ENCODE results near the gene DACH1.

DACH1 gene

GRCh38 chr13:71828117-71828516 lies 38.9 kb downstream of the DACH1 start:
- FAIRE-seq, result no peak

GRCh38 chr13:71827241-71827640 lies 39.8 kb downstream of the DACH1 start:
- no peak for FAIRE-seq

GRCh38 chr13:71820699-71821098 lies 46.3 kb downstream of the DACH1 start:
- FAIRE-seq, result no peak

- no peak for FAIRE-seq
Observed at GRCh38 chr13:71817335-71817734, 49.7 kb downstream of the DACH1 start.

GRCh38 chr13:71814806-71815360 lies 52.1 kb downstream of the DACH1 start:
- FAIRE-seq, result no peak

- FAIRE-seq, result no peak
Observed at GRCh38 chr13:71813187-71813586, 53.8 kb downstream of the DACH1 start.

GRCh38 chr13:71811344-71811743 lies 55.7 kb downstream of the DACH1 start:
- no peak for FAIRE-seq

- FAIRE-seq, result no peak
Observed at GRCh38 chr13:71808708-71809107, 58.3 kb downstream of the DACH1 start.

- FAIRE-seq, result no peak
Observed at GRCh38 chr13:71806886-71807285, 60.1 kb downstream of the DACH1 start.

- no peak for FAIRE-seq
Observed at GRCh38 chr13:71803066-71803465, 63.9 kb downstream of the DACH1 start.

GRCh38 chr13:71801781-71802180 lies 65.2 kb downstream of the DACH1 start:
- FAIRE-seq, result no peak

- FAIRE-seq, result no peak
Observed at GRCh38 chr13:71801165-71801760, 65.7 kb downstream of the DACH1 start.

- no peak for FAIRE-seq
Observed at GRCh38 chr13:71799324-71799723, 67.7 kb downstream of the DACH1 start.

GRCh38 chr13:71798707-71799106 lies 68.3 kb downstream of the DACH1 start:
- FAIRE-seq, result no peak

- no peak for FAIRE-seq
Observed at GRCh38 chr13:71797517-71797916, 69.5 kb downstream of the DACH1 start.

GRCh38 chr13:71789693-71790329 lies 77.2 kb downstream of the DACH1 start:
- no peak for FAIRE-seq

- FAIRE-seq, result no peak
Observed at GRCh38 chr13:71789037-71789436, 78.0 kb downstream of the DACH1 start.

GRCh38 chr13:71787414-71787813 lies 79.6 kb downstream of the DACH1 start:
- FAIRE-seq, result no peak

- FAIRE-seq, result no peak
Observed at GRCh38 chr13:71786875-71787274, 80.1 kb downstream of the DACH1 start.

- no peak for FAIRE-seq
Observed at GRCh38 chr13:71785361-71785760, 81.6 kb downstream of the DACH1 start.

- no peak for FAIRE-seq
Observed at GRCh38 chr13:71780546-71780945, 86.5 kb downstream of the DACH1 start.

GRCh38 chr13:71778998-71779397 lies 88.0 kb downstream of the DACH1 start:
- FAIRE-seq, result peak; percentile 5

- no peak for FAIRE-seq
Observed at GRCh38 chr13:71775966-71776365, 91.0 kb downstream of the DACH1 start.

- FAIRE-seq, result no peak
Observed at GRCh38 chr13:71774863-71775262, 92.1 kb downstream of the DACH1 start.

- FAIRE-seq, result no peak
Observed at GRCh38 chr13:71773531-71773930, 93.5 kb downstream of the DACH1 start.
